GM19025 (cell line): ENCODE measurements around the gene CD101.
A peak's percentile ranks its signal among the peaks of the same experiment; 100 is the strongest.

ENCODE experiments used
- ATAC-seq: cut with Tn5 transposase; IDR thresholded peaks from one replicate; pipeline ENCODE4 v1.9.1; 2021; ENCODE audit warnings: mild to moderate bottlenecking, low read depth, moderate library complexity; ENCODE audit not compliant: unreplicated experiment

The CD101 gene

DNA sequence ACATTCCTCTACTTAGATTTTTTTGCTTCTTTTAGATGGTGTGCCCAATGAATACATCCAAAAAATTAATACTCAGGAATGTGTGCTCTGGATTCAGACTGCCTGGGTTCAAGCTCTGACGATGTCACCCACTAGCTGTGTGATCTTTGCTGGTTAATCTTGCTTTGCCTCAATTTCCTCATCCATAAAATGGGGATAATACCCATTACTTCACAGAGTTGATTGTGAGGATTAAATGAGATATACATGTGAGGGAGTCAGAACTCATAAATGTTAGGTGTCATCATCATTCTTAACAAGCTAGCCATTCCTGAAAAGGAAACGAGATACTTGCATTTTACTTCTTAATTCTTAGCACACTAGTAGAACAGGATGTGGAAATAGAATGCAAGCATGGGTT, 45.7 kb downstream of the CD101 start:
- ATAC-seq, result no peak

DNA sequence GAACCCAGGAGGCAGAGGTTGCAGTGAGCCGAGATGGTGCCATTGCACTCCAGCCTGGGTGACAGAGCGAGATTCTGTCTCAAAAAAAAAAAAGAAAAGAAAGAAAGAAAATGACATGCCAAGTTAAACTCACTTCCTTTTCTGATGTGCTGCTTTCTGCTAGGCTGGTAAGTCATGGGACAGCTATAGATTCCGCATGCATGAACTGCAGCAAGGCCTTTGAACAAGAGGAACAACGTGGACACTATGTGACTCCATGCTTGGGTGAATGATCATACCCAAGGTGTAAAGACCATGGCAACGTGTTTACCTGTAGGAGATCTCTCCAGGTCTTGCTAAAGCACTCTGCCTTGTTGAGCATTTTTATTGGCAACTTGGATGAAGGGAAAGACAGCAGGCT, 48.3 kb downstream of the CD101 start:
- ATAC-seq, result no peak

DNA sequence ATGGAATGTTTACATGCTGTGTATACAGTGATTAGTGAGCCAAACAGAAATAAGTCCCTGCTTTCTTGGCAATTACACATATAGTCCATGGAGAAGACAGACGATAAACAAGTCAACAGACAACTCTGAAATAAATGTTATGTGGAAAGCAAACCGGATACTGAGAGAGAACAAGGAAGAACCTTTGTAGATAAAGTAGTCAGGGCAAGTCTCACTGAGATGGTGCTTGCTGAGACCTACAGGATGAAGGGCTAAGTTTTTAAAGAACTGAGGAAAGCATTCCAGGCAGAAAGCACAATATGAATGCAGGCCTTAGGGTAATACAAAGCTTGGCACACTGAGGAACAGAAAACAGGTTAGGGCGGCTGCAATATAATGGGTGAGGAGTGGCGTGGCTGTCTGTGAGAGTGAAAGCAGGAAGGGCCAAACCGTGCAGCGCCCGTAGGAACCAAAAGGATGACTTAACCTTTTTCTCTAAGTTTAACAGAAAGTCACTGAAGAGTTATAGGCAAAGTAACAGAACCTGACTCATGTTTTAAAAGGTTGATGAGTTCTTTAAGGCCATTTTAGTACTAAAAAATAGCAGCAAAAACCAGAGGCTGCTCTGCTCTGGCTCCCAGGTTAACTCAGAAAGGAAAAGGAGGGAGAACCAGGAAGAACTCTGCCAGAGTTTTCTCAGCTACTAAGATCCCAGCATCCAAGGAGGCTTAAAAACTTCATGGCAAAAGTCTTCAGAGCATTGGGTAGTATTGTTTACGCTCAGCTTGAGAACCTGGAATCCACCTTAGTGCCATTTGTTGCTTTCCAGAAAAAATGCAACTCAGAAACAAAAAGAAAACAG, 49.9 kb downstream of the CD101 start:
- peak; percentile 89 for ATAC-seq

DNA sequence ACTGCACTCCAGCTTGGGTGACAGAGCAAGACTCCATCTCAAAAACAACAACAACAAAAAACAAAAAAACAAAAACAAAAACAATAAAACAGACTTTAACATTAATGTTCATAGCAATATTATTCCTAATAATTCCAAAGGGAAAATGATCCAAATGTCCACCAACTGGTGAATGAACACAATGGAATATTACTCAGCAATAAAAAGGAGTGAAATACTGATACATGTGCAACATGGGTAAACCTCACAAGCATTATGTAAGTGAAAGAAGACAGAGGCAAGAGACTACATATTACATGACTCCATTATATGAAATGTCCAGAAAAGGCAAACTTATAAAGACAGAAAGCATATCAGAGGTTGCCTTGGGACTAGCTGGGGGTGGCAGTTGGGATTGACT, 52.5 kb downstream of the CD101 start:
- no peak for ATAC-seq

DNA sequence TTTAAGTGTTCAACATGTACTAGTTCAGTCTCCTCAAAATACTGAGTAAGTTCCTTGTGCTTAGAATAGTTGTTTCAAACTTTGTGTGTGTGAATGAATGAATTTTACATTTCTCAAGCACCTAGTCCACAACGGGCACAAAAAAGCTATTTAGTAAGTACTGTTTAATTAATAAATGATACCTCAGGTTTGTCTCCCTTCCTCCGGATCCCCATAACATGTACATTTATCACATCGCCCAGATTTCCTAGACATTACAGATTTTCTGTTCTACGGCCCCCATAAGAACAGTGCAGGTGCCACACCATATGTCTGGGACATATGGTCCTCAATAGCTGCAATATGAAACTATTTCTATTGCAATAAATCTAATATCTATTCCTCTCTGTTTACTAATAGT, 57.2 kb downstream of the CD101 start:
- no peak for ATAC-seq

DNA sequence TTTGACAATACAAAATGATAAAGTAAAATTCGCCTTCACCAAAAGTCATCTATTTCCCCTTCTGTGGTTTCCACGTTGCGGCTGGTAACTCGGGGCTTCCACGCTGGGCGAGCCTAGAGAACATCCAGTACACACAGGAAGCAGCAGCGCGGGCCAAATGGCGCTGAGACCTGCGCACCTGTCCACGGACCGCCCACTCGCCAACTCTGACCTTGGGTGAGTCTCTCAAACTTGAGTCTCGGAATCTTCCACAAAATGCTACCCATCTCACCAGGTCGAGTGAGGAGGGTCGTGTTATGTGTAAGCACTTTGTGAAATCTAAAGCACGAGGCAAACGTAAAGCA, 57.7 kb downstream of the CD101 start:
- no peak for ATAC-seq

DNA sequence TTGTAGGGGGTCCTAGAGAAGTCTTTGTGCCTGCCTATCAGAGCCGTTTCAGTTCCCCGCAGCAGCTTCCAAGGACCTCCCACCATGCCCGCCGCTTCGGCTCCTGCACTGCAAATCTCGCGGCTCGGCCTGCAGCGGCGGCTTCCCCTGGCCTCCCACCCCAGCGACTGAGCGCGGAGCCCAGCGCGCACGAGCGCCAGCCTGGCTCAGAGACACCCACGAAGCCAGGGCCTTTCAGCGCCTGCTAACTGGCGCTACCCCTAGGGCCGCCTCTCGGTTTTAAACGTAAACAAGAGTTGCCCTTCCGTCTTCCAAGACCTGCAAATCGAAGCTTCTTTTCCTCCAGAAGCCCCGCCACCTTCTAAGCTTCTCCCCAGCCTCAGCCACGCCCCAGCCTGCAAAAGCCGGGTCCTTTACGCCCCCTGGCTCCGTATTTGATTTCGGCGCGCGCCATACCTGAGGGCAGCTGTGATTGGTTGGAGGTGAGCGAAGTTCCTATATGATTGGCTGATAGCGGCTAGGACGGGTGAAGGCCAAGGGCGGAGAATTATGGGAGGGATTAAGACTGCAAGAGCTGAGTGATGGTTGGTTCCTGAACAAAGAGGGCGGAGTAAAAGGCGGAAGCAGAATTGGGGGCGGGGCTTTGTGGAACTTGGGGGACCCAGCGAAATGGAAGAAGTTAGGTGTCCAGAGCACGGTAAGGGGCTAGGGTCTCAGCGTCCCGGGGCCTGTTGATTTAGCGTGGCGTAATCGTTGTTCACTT, 58.3 kb downstream of the CD101 start, which contains the start of gene TTF2:
TTF2 (plus strand) TSS at position 649 of the 763 bp plus-strand sequence; CDS start at position 670, 21 bp downstream.
- peak; percentile 91 for ATAC-seq

DNA sequence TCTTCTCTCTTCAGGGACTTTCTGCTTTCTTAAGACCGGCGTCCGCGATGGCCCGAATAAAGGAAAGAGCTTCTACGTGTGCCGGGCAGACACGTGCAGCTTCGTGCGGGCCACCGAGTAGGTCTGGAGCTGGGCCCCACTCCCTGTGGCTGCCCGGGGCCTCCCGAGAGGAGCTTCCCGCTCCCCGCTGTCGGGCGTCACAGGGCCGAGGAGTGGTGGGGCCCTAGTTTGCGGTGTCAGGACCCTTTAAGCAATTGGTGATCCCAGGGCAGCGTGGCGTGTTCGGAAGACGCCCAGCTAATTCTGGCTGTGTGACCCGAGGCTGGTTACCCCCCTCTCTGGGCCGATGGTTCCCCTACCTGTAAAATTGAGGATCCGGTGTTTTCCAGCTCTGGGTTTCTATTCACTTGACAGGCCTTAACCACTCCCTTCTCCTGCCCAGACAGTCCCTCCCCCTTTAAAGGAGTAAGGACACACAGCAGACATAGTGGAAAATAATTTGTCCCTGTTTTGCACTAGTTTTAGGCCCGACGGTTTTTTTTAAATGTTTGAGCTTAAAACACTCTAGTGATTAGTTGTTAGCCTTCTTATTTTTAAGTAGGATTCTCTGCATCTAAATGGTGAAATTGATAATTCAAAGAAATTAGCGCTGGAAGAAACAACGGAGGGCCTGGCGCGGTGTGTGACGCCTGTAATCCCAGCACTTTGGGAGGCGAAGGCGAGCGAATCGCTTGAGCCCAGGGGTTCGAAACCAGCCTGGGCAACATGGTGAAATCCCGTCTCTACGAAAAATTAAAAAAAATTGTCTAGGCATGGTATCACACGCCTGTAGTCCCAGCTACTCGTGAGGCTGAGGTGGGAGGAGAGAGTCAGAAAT, 59.1 kb downstream of the CD101 start:
- peak; percentile 6 for ATAC-seq

DNA sequence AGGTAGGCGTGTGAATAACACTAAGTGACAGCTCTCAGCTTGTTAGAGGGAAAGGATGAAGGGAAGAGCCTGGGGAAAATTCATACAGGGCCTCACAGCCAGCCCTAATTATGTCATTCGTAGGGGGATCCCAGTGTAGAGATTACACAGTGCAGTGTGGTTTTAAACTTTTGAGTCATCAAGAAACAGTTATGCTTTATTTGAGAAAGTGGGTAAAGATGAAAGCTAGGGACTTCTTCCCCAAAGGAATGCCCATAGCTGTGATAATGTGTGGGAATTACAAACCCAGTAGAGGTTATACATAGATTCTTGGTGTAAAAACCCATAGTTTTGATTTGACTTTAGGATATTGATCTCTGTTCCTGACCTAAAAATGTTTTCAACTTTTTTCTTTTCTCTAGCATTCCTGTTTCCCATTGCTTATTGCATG, 60.4 kb downstream of the CD101 start:
- ATAC-seq, result peak; percentile 25

DNA sequence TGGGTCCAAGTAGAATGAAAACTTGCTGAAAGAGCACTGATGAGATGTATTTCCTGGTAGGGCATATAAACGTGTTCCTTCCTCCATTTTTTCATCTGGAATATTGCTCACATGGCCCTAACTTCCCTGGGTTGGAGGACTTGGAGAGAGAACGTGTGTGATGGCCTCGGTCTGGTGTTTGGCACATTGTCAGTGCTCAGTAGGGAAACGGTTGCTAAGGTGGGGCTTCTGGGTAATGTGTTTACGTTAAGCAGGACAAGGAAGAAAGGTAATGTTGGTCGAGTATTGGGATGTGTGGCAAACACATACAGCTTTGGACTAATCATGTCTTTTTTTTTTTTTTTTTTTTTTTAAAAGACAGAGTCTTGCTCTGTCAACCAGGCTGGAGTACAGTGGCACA, 64.8 kb downstream of the CD101 start:
- no peak for ATAC-seq

DNA sequence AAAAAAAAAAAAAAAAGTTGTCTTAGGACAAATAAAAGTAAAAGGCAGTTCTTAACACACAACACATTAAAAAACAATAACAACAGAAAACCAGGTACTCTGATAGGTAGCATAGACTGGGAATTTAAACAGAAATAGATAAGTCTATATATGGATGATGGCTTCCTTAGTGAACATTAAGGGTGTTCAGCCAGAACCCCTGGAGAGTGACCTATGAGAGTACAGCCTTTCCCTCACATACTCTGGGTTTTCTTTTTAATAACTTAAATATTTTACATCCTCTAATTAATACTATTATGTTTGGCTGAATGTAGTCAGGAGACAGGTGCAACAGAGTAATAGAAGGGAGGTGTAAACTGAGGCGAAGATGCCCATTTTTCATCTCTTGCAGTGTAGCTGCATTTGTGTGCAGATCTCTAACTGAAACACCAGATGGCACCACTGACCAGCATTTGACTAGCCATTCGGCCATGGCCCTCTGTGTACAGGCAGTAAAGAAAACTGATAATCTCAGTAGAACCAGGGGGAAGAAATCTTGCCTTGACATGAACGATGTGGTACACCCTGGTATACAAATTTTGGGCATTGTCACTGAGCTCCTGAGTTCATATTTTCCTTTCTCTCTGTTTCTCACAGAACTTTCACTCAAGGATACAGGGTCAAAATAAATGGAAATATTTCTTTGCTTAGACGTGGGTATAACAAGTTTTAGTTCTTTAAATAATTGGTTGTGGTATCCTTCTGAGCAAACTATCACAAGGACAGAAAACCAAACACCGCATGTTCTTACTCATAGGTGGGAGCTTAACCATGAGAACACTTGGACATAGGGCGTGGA, 66.2 kb downstream of the CD101 start:
- ATAC-seq, result peak; percentile 50

DNA sequence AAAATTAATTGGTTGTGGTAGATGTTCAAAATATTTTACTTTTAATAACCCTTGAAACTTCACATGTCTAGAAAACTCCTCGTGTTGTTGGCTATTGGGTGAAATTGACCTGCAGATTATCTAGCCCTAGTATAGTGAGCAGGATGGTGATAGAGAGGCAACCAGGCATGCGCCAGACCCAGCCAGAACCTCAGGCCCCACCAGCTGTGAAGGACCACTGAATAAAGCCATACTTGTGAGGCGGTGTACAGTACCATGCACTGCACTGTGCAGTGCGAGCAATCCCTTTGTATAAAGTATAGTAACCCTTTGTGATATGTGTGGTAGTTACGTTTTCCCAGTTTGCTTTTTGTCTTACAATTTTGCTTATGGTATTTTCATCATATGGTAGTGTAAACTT, 67.0 kb downstream of the CD101 start:
- ATAC-seq, result no peak

DNA sequence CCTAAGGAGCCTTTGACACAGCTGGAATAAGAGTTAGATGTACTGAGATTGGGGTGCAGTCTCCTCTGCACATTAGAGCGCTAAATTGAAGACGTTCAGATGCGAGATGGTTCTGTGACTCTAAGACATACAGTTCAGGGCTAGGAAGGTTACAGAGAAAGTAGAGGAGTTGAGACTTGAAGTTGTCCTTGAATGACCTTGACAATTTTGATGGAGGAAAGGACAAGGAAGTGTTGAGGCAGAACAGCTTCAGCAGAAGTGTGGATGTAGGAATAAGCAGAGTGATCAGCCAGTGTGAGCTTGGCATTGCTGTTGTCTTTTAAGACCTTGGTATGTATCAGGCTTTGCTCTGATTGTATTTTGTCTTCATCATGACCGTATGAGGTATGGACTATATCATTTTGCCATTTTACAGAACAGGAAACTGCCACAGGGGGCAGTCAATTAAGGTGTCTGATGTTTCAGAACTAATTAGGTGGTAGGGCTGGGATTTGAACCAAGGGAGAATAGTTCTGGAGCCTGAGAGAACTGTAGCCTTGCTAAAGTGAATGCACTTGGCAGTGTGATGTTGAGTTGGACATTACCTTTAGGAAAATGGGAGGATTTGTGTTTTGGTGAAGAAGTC, 67.8 kb downstream of the CD101 start:
- no peak for ATAC-seq

DNA sequence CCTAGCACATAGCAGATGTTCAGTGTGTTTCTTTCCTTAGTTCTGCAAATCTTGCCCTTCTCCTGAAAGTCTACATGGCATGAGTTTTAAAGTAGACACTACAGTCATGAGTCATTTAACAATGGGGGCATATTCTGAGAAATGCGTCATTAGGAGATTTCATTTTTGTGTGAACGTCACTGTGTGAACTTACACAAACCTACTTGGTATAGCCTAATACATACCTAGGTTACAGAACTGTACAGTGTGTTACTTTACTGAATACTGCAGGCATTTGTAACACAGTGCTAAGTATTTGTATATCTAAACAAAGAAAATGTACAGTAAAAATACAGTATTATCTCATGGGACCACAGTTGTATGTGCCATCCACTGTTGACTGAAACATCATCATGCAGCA, 68.6 kb downstream of the CD101 start:
- ATAC-seq, result no peak

DNA sequence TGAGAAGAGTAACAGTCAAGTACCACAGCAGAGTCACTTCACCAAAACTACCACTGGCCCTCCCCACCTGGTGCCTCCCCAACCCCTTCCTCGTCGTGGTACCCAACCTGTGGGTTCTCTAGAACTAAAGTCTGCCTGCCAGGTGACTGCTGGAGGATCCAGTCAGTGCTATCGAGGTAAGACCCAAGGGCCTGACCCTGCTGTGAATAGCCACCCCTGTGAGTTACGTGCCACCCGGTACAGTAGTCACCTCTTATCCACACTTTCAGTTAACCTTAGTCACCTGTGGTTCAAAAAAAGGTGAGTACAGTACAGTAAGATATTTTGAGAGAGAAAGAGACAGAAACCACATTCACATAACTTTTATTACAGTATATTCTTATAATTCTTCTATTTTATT, 75.1 kb downstream of the CD101 start:
- ATAC-seq, result no peak

DNA sequence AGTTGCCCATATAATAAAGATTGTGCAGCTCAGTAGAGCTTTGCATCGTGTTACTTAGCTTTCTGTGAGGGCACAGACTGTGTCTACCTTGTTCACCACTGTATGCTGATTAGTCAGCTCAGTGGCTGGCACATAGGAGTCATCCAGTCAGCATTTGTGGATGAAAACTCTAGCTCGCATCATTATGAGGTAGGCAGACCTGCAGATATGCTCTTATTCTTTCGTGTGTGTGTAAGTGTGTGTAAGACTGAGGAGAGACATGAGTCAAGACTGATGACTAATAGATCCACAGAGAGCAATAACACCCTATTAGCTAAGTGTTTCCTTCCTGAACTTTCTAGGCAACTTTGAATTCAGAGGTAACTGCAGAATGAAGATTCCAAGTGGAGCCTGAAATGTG, 75.7 kb downstream of the CD101 start:
- ATAC-seq, result no peak

DNA sequence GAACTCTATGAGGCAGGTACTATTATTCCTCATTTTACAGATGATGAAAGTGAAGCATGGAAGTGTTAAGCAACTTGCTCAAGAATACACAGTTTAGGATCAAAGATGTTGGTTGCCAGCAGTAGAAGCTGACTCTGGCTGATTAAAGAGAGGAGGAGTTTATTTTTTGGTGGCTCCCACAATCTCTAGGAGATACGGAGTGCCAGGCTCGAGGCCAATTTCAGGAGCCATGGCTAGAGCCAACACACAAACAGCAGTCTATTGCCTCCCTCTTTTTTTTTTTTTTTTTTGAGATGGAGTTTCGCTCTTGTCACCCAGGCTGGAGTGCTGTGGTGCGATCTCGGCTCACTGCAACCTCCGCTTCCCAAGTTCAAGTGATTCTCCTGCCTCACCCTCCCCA, 78.2 kb downstream of the CD101 start:
- no peak for ATAC-seq

DNA sequence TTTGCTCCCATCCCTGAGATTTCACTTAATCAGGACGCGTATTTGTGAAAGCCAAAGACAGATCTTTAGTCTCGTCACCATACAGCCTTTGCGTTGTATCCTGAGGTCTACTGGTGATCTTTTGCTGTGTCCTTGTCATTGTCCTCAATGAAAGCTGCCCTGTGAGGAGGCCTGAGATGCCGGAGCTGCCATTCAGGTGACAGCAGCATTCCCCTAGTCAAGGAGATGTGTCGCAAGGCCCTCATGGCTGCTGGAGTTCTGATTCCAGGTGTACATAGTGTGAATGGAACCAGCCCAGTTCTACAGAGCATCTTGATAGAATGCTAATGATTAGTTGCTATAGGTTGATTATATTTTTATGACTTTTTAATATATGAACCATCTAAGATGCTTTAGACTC, 82.7 kb downstream of the CD101 start:
- ATAC-seq, result no peak
